Stimulated activated CD4-positive, alpha-beta T cell treated with anti-CD3 and anti-CD28 coated beads, Interleukin-1b, Interleukin-23, amount 100 ng/mL, for 24 hours (primary cell): ENCODE measurements around the gene KCNH2.

Source experiments
- DNase-seq, 4 experiments: peaks; one replicate each; pipeline ENCODE4 v3.0.0-alpha.2; 2020; ENCODE audit warnings: low read depth in 4 of 4, low spot score in 1 of 4

The KCNH2 gene

GRCh38 chr7:150962553-150963399, 15.3 kb downstream of the KCNH2 start:
- DNase-seq = no peak

GRCh38 chr7:150962290-150962552, 15.9 kb downstream of the KCNH2 start:
- no peak for DNase-seq

- no peak for DNase-seq
Measured at GRCh38 chr7:150961510-150962289, 16.4 kb downstream of the KCNH2 start.

- DNase-seq = no peak
Measured at GRCh38 chr7:150959739-150960734, 18.1 kb downstream of the KCNH2 start.

- no peak for DNase-seq
Measured at GRCh38 chr7:150959081-150959480, 19.0 kb downstream of the KCNH2 start.

GRCh38 chr7:150958597-150958996, 19.5 kb downstream of the KCNH2 start:
- DNase-seq = no peak

- DNase-seq = no peak
Measured at GRCh38 chr7:150958062-150958552, 20.0 kb downstream of the KCNH2 start.

- no peak for DNase-seq
Measured at GRCh38 chr7:150957133-150958020, 20.7 kb downstream of the KCNH2 start.

GRCh38 chr7:150956395-150957132, 21.6 kb downstream of the KCNH2 start:
- DNase-seq = no peak

GRCh38 chr7:150955519-150956394, 22.4 kb downstream of the KCNH2 start:
- DNase-seq = no peak

GRCh38 chr7:150954986-150955518, 23.1 kb downstream of the KCNH2 start:
- no peak for DNase-seq

GRCh38 chr7:150954201-150954985, 23.7 kb downstream of the KCNH2 start:
- DNase-seq = no peak

- DNase-seq = no peak
Measured at GRCh38 chr7:150953061-150953997, 24.8 kb downstream of the KCNH2 start.

GRCh38 chr7:150952331-150953050, 25.6 kb downstream of the KCNH2 start:
- no peak for DNase-seq

- no peak for DNase-seq
Measured at GRCh38 chr7:150951521-150951920, 26.6 kb downstream of the KCNH2 start.

- DNase-seq = no peak
Measured at GRCh38 chr7:150951181-150951520, 27.0 kb downstream of the KCNH2 start.
